GM12891 (cell line): ENCODE results near the gene PRPSAP1.
"Not testable (repeated sequence)": the region's sequence is repeated elsewhere in the genome, so short reads cannot be mapped to it uniquely, and the experiment has no call there.

ENCODE experiments used
- PAX5 ChIP-seq: IDR thresholded peaks from 2 replicates; pipeline ENCODE4 v1.6.1; 2011; ENCODE audit warnings: low read length, moderate library complexity, mild to moderate bottlenecking; ENCODE audit not compliant: insufficient read depth, severe bottlenecking
- POLR2A ChIP-seq: IDR thresholded peaks from 2 replicates; pipeline ENCODE4 v1.6.1; 2011; ENCODE audit warnings: low read depth, low read length, control low read depth
- POLR2AphosphoS5 ChIP-seq: IDR thresholded peaks from 2 replicates; pipeline ENCODE4 v1.6.1; 2011; ENCODE audit warnings: low read depth, low read length, control low read depth
- POU2F2 ChIP-seq: IDR thresholded peaks from 2 replicates; pipeline ENCODE4 v1.6.1; 2011; ENCODE audit warnings: low read depth, mild to moderate bottlenecking, control low read depth, low read length, moderate library complexity
- SPI1 ChIP-seq: IDR thresholded peaks from 2 replicates; pipeline ENCODE4 v1.6.1; 2011; ENCODE audit warnings: low read depth, low read length, control low read depth
- TAF1 ChIP-seq: IDR thresholded peaks from 2 replicates; pipeline ENCODE4 v1.6.1; 2011; ENCODE audit warnings: low read depth, low read length, control low read depth

GRCh38 chr17:76305135-76305454 lies 48.6 kb downstream of the PRPSAP1 start:
- not testable (repeated sequence) for TF ChIP-seq POLR2A, POLR2AphosphoS5, PAX5, SPI1, TAF1, POU2F2
